Myometrial cell (primary cell): Measurements from ENCODE around the gene TFB2M. TPM values are rescaled to one million over a fixed set of nuclear protein-coding genes. Genes with fewer than 3 reads are reported as not detected.

Experiments used
- total RNA-seq: library from RNA; depleted of rRNA; stranded (reverse); fragments of >200 nt; gene quantifications from 2 replicates; pipeline ENCODE4 v1.2.3, GENCODE V29; 2015

Gene TFB2M
- total RNA-seq, result 13.0 and 13.6 TPM in 2 replicates

GRCh38 chr1:246566128-246566812 lies at the start of gene TFB2M, which contains the start of gene CNST:
TFB2M (minus strand) TSS chr1:246566261; CDS start chr1:246566138, 123 bp downstream.
CNST (plus strand) TSS chr1:246566456; CDS start chr1:246591563, 25,107 bp downstream.

GRCh38 chr1:246506674-246507481 lies 59.2 kb downstream of the TFB2M start, which contains the start of gene SMYD3:
SMYD3 (minus strand) TSS chr1:246507279.

Other genes starting within 250 kb of the TFB2M start
- 17.6 and 22.3 TPM in 2 replicates for gene SMYD3, start 59.0 kb downstream of the TFB2M start, total RNA-seq
- gene CNST, start 195 bp upstream of the TFB2M start, total RNA-seq, result 9.6 and 10.4 TPM in 2 replicates
- 44.3 and 47.6 TPM in 2 replicates for gene SCCPDH, start 158.1 kb upstream of the TFB2M start, total RNA-seq